Stimulated activated CD8-positive, alpha-beta memory T cell treated with anti-CD3 and anti-CD28 coated beads, Interleukin-15, amount 100 ng/mL, for 4 hours (primary cell): ENCODE results near the gene CES4A.
"Not testable (repeated sequence)": the region's sequence is repeated elsewhere in the genome, so short reads cannot be mapped to it uniquely, and the experiment has no call there.

Source experiments
- DNase-seq, 2 donors: peaks; one replicate each; pipeline ENCODE4 v3.0.0-alpha.2; 2020; ENCODE audit warnings: low read depth in 2 of 2

CES4A gene

GRCh38 chr16:67022531-67023214, 34.3 kb downstream of the CES4A start:
- DNase-seq = no peak

- no peak for DNase-seq
Measured at GRCh38 chr16:67023689-67024088, 35.3 kb downstream of the CES4A start.

GRCh38 chr16:67024384-67025209, 36.2 kb downstream of the CES4A start:
- no peak for DNase-seq

GRCh38 chr16:67025210-67025550, 36.8 kb downstream of the CES4A start:
- DNase-seq = no peak

- no peak for DNase-seq
Measured at GRCh38 chr16:67026570-67026969, 38.2 kb downstream of the CES4A start.

- DNase-seq = no peak
Measured at GRCh38 chr16:67027046-67027445, 38.7 kb downstream of the CES4A start.

- no peak for DNase-seq
Measured at GRCh38 chr16:67028167-67028695, 39.8 kb downstream of the CES4A start.

GRCh38 chr16:67028696-67029253, 40.4 kb downstream of the CES4A start, which contains the start of gene CBFB:
Gene CBFB, plus strand, starts transcription at chr16:67029149. Its CDS starts 259 bp downstream, at chr16:67029408.
- DNase-seq = peak; percentile 83 to 92

- DNase-seq = peak; percentile 37 to 45
Measured at GRCh38 chr16:67029254-67030096, 41.1 kb downstream of the CES4A start.

- no peak for DNase-seq
Measured at GRCh38 chr16:67030221-67030962, 42.0 kb downstream of the CES4A start.

- no peak for DNase-seq
Measured at GRCh38 chr16:67034487-67034886, 46.1 kb downstream of the CES4A start.

GRCh38 chr16:67035364-67035763, 47.0 kb downstream of the CES4A start:
- no peak for DNase-seq

GRCh38 chr16:67036323-67036741, 47.9 kb downstream of the CES4A start:
- no peak for DNase-seq

GRCh38 chr16:67039260-67040020, 51.1 kb downstream of the CES4A start:
- DNase-seq = no peak

GRCh38 chr16:67040166-67040565, 51.8 kb downstream of the CES4A start:
- DNase-seq = no peak

GRCh38 chr16:67040906-67041305, 52.5 kb downstream of the CES4A start:
- no peak for DNase-seq

- DNase-seq = not testable (repeated sequence)
Measured at GRCh38 chr16:67041520-67041919, 53.1 kb downstream of the CES4A start.

GRCh38 chr16:67043420-67043819, 55.0 kb downstream of the CES4A start:
- DNase-seq = no peak

GRCh38 chr16:67050796-67051195, 62.4 kb downstream of the CES4A start:
- DNase-seq = no peak

GRCh38 chr16:67052399-67052798, 64.0 kb downstream of the CES4A start:
- no peak for DNase-seq
